Measurements from ENCODE around the gene PPP2R5C.

Gene PPP2R5C

DNA sequence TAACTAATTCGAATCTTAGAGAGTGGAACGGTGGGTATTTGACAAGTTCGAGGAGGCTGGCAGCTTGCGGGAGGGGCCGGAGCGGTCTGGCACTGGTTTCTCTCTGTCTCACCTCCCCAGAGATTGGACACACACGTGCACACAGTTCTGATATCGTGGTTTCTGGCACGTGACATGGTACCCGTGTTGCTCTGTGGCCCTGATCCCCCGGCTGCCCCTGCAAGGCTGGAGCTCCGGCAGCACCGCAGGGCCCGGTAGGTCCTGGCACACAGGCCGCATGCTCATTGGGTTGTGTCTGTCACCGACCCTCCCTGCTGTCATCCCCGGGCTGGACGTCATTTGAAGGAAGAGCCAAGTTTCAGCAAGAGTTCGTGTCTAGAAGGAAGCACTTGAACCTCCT lies 82.7 kb downstream of the PPP2R5C start:
- no peak for FAIRE-seq

DNA sequence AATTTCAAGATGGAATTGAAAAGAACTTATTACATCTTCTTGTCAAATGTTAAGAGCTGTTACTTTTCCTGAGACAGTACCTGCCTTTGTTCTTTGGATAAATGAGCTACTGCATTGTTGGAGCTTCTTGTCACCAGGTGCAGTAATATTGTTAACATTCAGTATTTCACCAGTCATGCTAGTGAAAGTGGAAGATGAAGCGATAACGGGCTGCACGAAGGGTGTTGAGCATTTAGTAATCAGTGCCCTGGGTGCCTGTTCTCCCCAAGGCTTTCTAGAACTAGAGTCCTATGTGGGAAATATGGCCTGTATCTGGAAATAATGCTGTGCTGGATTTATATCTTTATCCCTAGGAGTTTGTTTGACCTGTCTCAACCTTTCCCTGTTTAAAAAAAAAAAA lies 83.2 kb downstream of the PPP2R5C start:
- FAIRE-seq = no peak

DNA sequence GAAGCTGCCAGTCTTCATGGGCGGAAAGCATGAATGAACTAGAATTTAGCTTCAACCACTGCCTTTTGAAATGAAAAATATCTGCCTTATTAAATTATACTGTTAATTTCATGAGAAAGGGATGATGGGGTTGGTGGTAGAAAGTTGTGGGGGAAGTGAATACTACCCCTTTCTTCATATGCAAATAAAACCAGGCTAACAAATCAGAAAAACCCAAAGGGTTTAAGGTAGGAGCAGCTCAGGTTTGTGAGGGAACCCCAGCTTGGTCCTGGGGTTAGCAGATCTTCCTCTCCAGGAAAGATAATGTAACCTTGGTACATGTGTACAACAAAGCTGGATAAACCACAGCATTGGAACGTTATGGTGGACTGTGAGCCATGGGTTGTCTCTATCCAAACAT lies 84.0 kb downstream of the PPP2R5C start:
- FAIRE-seq = no peak

DNA sequence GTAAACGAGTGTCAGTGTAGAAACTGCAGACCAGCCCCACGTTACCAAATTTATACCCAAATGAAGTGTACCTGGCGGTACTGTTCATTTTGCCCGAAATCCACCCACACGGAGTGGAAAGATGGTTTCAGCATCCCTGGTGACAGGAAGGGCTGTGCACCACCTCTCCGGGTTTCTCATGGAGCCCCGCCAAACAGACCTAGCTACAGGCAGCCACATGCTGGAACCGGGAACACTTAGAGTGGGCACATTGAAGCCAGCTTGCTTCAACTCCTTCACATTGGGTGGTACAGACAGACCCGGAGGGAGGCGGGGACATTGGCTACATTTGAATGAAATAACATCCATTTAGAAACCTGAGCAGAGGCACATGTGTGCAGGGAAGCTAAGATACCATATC lies 84.4 kb downstream of the PPP2R5C start:
- FAIRE-seq = no peak

DNA sequence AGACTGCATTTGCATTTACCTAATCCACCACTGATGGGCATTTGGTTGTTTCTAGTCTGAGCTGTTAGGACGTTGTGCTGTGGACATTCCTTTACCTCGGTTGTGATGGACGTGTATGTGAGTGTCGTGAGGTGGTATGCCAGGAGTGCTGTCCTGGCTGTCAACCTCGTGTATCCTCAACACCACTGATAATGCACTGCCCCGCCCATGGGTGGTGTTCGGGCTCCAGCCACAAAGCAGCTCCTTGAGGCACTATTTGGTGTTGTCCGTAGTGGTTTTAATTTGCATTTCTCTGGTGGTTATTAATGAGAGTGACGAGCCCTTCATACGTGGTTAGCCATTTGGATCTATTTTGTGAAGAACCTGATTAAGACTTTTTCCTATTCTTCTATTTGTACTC lies 87.6 kb downstream of the PPP2R5C start:
- FAIRE-seq = no peak

DNA sequence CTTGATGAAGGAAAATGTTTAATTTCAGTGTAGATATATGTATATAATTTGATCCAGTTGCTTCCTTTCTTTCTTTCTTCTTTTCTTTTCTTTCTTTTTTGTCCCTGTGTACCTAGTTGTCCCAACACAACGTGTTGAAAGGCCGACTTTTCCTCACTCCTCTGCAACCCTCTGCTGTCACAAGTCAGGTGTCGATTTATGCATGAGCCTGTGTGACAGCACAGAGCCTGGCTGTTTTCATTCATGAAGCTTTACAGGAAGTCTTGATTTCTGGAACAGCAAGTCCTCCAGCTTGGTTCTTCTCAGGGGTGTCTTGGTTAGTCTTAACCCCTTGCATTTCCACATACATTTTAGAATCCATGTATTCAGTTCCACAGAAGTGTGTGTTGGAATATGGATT lies 88.1 kb downstream of the PPP2R5C start:
- no peak for FAIRE-seq

DNA sequence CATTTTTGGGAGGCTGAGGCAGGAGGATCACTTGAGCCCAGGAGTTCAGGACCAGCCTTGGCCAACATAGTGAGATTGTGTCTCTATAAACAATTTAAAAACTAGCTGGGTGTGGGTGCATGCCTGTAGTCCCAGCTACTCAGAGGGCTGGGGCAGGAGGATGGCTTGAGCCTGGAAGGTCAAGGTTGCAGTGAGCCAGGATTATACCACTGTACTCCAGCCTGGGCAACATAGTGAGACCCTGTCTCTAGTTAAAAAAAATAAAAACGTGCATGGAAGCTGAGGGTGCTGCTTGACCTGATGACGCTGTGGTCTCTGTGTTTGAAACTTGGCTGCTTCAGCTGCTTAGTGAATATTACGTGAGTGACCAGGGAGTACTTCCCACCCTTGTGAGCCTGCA lies 89.7 kb downstream of the PPP2R5C start:
- FAIRE-seq = no peak

DNA sequence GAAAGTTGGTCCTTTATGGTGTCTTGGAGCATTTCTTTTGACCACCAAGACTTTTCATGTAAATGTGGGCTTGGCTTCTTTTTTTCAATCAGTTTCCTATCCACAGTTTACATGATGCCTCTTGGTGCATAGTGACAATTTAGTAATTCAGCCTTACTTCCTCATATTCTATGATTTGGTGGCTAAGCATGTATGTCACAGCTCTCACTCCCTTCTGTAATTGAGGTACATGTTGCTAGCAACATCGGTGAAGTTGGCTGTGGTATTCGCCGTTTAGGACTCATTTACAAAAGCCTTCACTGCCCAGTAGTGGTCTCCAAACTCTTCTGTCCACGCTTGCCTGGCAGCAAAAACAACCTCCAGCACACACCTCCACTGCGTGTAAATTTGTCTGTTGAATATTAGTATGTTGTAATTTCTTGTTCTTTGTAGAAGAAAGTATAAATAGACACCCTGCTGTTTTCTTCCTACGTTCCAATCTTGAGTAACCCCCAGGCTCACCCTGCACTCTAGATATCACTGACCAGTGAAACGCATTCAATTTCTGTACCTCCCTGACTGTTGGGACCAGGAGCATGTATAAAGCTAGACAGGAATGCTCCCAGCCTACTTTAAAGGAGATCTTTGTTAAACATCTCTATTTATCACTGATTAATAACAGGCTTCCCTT lies 90.4 kb downstream of the PPP2R5C start:
- FAIRE-seq = no peak

DNA sequence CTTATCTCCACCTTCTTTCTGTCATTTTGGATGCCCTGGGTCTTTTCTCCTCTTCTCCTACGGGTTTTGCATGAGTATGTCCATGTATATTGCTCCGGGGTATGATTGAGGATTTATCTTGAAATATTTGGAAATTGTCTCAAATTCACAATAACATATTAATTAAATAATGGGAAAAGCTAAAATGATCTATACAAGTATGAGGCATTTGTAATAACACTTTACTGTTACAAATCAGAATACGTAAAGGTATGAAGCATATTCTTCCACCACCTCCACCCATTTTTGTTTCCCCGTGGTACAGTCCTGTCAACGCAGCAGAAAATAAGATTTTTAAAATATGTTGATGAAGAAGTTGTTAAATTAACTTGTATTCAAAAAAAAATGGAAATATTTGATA lies 91.3 kb downstream of the PPP2R5C start:
- FAIRE-seq = no peak

DNA sequence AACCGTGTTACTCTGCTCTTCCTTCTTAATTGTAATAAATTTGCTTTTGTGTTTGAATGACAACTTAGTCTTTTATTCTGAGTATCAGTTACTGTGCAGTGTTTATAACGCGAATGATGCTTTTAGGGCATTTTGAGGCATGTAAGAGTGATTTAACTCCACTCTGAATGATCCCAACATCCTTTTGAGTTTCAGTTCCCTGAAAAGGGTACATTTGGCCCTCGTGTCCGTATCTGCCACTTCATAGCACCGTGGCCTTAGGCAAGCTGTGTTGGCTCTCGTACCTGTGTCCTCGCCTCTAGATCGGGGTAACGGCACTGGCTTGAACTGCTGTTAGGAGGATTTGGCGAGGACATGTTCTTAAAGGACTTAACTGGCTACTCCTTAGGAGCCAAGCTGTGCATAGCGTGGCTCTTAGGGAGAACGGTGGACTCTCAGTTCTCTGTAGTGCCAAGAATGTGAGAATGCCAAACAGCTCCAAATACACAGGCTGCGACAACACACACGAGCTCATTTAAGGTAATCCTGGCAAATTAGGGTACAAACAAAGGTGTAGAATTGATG lies 92.0 kb downstream of the PPP2R5C start:
- FAIRE-seq = no peak

DNA sequence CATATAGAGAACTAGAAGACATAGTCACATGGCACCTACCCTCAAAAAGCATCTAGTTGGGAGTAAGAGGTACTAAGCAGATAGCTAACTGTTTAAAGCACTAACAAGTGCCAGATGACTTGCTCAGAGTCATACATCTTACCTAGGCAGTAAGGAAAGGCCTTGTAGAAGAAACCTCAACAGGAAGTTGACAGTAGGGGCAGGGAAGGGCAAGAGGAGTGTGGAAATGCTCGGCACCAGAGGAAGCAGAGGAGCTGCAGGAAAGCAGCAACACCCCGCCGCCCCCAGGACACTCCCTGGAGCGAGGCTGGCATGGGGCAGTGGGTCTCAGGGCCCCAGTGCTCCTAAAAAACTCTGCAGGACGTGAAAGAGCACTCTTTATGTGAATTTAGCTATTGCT lies 92.9 kb downstream of the PPP2R5C start:
- no peak for FAIRE-seq

DNA sequence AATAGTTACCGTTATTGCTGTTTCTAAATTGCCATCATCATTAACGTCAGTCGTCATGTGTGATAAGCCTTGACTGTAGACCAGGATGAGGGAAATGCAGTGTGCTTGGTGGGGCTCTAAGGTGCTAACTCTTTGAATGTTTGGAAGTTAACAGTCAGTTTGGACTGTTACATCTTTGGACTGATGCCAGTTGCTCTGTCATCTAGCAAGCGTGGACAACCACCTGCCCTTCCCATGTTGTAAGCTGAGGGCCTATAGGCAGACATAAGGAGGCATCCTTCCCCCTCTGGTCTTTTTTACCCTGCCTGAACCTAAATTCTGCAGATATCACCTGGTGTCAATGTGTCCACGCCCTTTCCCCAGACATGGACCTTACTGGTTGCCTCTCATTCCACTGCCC lies 94.4 kb downstream of the PPP2R5C start:
- FAIRE-seq = no peak

DNA sequence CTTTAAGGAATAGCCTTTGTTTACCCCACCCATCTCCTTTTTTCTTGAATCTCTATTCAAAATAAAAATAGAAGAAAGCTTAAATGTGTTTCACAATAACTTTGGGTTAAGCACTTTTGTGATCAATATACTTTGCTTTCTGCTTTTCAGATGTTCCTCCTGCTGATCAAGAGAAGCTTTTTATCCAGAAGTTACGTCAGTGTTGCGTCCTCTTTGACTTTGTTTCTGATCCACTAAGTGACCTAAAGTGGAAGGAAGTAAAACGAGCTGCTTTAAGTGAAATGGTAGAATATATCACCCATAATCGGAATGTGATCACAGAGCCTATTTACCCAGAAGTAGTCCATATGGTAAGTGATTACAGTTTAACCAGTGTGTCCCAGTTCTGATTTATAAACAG lies 95.0 kb downstream of the PPP2R5C start:
- no peak for FAIRE-seq

DNA sequence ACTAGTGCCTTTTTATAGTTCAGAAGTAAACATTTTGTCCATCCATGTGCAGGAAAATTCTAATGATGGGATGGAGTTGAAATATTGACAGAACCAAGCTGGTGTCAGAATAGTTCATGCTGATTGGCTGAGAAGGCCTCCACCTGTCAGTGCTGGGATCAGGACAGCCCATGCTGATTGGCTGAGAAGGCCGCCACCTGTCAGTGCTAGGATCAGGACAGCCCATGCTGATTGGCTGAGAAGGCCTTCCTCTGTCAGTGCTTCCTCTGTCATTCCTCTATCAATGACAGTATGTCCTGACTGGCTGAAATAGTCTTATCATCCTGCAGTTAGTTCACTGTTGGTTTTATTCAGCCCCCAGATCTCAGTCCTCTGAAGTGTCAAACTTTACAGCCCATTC lies 95.7 kb downstream of the PPP2R5C start:
- no peak for FAIRE-seq

DNA sequence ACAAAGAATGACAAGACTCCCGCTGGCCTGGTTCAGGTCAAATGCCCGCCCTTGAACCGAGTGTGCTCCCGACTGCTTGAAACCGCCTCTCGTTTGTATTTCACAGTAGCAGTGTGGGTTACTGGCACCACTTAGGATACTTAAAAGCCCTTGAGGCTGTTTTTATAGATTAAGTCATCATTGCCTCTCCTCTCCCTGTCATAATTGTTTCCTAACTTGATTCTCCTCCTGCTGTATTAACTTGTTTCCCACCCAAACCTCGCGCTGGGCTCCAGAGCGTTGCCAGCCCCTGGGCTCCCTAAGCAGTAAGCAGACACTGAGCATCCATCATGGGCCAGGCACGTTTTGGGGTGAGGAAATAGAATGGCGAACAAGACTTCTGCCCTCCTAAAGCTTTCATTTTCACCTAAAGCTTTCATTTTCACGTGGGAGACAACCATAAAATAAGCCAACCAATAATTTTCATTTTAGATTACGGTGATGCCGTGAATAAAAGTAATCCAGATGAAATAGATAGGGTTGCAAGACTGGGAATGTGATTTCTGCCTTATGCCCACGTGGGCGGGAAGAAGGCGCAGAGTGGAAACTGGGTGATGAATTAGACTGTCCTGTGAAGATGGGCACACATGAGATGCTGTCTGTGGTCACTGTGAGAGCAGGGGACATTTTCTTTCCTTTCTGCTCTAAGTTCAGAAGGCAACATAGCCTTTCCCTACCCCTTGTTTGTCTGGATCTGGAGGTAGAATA lies 97.5 kb downstream of the PPP2R5C start:
- no peak for FAIRE-seq

DNA sequence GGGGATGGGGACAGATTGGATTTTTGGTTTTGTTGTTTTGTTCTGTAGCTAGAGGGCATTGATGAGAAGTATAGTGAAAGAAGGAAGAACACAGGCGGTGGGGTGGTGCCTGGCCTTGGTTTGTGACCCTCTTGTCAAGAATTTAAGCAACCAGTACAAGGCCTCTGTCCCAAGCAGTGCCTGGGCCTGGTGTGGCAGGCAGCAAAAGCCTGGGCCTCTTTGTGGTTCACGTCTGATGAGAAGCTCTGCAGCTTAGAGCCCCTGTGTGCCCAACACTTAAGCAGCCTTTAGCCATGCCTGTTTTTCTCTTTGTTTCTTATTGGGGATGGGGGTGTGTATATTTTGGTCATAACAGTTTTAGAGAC lies 98.0 kb downstream of the PPP2R5C start:
- FAIRE-seq = no peak

DNA sequence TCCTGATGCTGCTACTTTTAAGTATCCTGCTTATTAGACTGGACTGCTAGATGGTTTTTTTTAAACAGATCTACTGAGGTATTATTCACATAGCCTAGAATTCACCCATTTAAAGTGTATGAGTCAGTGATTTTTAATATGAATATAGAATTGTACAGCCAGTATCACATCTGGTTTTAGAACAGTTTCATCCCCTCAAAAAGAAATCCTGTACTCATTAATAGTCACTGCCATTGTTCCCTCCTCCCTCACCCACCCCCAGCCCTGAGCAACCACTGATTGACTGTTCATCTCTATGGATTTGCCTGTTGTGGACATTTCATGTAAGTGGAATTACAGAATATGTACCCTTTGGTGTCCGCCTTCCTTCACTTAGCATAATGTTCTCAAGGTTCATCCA lies 98.4 kb downstream of the PPP2R5C start:
- FAIRE-seq = no peak

DNA sequence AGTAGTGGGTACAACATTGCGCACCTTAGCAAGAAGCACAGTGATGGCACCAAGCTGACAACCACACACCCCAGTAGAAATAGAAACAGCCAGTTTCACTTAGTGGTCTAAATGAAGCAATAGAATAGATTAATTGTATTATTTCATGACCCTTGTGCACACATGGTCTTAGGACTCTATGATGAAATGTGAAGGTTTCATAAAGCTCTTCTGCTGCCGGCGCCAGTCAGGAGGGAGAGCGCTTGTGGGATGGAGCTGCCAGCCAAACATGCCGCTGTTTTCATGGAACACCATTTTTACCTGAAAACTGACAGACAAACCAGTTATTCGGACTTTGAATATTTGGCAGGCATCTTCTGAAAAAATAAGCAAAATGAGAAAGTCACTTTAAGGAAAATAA lies 100.0 kb downstream of the PPP2R5C start:
- FAIRE-seq = no peak

DNA sequence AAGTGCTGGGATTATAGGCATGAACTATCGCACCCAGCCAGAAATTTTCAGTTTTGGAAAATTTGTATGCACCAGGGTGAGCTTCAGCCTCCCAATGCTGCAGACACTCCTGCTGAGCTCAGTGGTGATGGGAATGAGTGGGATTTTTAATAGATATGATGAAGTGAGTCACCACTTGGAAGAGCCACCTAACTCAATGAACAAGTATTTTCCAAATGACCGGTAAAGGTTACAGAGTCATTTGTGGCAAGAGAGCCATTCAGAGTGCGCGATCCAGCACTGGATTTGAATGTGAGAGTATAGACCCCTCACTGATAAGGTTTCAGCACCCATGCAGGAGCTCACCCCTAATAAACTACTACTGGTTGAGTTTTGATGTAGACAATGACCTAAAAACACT lies 100.7 kb downstream of the PPP2R5C start:
- FAIRE-seq = no peak

DNA sequence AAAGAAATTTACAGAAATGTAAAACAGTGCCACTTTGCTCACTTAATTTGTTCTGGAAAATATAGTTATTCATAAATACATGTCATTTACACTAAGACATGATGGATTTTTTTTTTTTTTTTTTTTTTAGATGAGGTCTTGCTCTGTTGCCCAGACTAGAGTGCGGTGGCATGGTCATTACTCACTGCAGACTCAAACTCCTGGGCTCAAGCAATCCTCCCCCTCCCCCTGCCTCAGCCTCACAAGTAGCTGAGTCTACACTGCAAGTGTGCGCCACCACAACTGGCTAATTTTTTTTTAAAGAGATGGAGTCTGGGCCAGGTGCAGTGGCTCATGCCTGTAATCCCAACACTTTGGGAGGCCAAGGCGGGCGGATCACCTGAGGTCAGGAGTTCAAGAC lies 101.2 kb downstream of the PPP2R5C start:
- FAIRE-seq = no peak

DNA sequence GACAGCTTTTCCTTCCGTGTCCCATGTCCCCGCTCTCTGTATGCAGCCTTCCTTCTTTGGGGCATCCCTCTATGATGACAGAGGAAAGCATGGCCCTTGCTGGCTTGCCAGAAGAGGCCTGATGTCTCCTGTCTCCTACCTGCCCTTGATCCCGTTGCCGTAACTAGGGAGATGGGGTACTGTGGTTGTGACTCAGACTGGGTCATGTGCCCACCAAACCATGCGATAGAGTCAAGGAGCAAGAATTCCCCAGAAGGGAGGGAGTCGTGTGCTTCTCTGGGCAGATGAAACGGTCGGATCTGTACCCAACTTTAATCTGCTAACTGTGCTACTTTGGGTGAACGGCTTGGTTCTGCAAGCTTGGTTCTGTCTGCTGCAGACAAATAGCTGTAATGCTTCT lies 103.8 kb downstream of the PPP2R5C start:
- FAIRE-seq = no peak

DNA sequence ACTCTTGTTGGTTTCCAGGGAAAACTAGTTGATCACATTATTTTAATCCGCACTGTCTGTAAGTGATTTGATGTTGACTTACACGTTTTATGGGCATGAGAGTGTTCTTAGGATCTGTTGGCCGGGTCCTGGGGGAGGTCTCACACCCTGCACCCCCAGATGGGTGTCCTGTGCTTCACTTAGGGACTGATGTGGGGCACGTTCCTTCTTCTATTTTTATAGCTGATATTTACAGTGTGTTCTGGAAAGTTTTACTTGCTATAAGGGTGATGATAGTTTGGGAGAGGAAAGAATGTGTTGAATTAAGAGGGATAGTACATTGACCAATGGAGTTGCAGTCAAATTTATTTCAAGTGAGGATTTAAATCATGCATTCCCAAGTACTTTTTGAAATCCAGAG lies 106.3 kb downstream of the PPP2R5C start:
- FAIRE-seq = no peak

DNA sequence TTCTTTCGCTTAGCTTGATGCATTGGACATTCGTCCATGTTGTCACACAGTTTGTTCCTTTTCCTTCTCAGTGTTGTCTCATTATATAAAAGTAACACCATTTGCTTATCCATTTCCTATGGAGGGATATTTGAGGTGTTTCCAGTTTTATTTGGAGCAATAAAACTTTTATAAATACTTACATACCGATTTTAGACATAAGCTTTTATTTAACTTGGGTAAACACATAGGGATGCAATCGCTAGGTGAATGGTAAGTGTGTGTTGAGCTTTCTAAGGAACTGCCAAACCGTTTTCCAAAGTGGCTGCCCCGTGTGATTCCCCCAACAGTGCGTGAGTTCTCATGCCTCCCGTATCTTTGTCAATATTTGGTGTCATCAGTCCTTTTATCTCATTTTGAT lies 107.7 kb downstream of the PPP2R5C start:
- no peak for FAIRE-seq

DNA sequence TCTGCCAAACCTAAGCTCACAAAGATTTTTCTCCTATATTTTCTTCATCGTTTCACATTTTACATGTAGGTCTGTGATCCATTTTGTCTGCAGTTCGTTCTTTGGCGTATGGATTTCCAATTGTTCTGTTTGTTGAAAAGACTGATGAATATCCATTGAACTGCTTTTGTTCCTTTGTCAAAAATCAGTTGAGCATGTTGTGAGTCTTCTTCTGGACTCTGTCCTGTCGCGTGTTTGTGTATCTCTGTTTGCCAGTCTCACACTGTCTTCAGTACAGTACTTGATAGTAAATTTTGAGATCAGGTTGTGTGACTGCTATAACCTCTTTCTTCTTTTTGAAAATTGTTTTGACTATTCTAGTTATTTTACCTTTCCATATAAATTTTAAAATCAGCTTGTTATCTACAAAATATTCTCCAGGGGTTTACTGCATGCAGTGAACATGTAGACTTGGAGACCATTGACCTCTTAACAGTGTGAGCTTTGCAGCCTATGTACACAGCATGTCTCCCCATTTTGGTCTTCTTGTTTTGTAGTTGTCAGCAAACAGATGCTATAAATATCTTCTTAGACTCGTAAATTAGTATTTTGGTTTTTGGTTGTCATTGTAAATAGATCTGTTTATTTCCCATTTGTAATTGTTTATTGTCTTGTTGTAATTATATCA lies 108.9 kb downstream of the PPP2R5C start:
- no peak for FAIRE-seq
